HG03135 (cell line): ENCODE measurements around the gene ATRN.

Experiments
- ATAC-seq: cut with Tn5 transposase; IDR thresholded peaks from one replicate; pipeline ENCODE4 v1.9.1; 2021; ENCODE audit warnings: mild to moderate bottlenecking, moderate library complexity; ENCODE audit not compliant: unreplicated experiment

Gene ATRN

DNA sequence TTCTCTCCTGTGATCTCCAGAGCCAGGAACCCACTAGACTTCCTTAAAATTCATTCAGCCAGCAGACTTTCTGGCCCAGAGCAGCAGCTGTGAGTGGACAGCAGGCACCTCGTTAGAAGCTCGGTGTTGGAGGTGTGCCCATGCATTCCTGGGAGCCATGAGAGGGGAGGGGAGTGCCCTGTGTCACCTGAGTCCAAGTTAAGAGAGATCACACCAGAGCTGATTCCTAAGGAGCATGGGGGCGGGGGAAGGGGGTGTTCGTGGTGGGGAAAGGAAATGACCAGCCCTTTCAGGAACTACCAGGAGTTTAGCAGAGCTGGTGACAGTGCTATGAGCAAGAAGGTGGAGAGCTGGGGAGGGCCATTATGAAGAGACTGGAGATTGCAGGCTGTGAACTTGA, 145.4 kb downstream of the ATRN start:
- no peak for ATAC-seq

DNA sequence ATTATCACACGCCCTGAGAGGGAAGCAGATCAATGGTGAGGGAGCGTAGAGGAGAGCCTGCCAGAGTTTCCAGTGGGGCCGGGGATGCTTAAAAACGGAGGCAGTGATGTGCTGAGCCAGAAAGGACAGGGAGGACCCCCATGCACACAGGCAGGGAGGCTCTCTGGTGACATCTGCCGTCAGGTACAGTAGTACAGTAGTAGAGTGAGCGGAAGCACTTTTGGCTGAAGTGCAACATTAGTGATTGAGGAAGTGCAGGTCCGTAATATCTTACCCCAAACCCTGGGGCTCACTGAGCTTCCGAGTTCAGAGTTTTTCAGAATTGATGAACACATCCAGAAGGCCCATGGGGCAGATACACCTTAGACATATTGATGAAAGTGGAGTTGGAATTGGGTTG, 150.3 kb downstream of the ATRN start:
- no peak for ATAC-seq

DNA sequence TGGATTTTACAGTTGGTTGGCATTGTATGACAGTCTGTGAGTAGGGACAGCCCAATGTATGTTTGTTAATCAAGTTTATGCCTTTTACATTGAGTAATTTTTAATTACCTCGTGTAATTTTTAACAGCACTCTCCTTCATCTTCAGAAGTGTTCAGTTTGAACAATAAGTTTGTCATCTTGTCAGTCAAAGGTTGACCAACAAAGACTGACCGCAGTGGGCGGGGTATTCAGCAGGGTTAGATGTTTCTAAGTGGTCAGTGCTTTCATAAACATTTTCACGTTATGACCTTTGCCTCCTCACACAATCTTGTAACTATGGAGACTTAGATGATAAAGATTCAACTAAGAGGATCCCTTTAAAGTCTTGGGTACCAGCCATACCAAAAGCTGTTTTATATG, 151.6 kb downstream of the ATRN start:
- no peak for ATAC-seq

DNA sequence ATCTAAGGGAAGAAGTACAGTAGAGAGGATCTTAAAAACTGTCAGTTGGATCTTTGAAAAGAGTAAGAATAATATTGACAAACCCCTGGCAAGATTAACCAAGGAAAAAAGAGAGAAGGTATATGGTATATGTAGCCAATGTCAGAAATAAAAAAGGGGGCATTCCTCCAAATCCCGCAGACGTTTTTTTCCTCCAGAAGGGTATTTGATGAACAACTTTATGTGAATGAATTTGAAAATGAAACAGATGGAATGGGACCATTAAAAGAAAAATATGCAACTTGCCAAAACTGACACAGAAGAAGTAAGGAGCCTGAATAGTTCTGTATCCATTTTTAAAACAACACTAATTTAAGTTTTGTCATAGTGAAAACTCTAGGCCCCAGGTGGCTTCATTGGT, 156.7 kb downstream of the ATRN start:
- no peak for ATAC-seq

DNA sequence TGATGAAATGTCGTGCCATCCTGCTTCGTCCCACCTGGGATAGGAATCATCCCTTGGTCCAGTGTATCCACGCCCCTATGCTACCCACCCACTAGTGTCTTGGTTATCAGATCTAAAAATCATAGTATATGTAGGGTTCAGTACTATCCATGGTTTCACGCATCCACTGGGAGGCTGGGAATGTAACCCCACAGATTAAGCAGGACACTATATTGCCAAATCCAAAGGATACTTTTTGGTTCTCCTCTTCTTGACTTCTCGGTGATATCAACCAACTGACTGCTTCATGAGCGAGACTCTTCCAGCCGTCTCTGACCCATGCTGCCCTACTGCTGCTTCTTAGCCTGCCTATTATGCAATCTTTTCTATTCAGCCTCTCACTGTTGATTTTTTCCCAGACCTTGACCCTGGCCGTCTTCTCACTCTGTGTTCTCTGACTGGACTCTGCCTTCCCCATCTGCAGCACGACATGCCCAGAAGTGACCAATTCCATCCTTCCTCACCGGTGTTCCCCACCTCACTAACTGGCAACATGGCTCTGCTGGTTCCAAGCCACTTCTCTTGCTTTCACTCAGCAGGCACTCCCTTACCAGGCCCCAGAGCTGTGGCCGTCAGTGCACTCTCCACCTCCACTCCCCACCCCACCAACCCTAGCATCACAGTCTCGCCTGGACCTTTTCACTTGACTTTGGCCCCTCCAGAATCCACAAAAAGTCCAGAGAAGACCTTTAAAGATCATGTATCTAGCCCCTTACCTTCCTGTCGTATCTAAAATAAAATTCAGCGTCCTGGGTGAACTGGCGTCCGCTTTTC, 157.9 kb downstream of the ATRN start:
- no peak for ATAC-seq

DNA sequence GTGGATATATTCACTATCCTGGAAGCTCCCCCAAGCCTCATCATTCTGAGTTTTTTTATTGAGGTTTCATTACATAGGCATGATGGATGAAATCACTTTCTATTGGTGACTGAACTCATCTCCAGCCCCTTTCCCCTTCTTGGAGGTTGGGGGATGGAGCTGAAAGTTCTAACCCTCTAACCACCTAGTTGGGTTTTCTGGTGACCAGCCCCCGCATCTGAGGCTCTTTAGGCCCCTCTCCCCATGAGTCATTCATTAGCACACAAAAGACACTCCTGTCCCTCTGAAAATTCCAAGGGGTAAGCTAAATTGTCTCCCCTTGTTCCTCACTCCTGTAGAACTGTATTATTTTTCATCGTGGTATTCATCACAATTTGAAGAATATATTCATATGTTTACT, 159.1 kb downstream of the ATRN start:
- ATAC-seq, result no peak

DNA sequence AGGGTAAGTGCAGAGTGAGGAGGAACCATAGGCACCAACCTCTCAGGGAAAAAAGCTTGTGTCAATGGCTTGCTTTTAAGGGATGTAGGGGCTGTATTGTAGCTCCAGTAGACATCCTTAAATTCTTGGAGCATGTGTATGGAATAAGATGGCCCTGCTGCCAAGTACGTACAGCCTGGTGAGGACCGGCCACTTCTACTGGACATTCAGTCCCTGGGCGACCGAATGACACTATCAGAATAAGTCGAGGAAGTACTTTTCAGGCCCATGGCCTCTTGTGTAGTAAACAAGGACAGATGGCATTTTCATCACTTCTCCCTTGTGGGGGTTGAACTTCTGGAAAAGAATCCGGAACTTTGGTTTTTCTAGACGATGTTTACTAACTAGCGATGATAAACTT, 159.6 kb downstream of the ATRN start:
- no peak for ATAC-seq

DNA sequence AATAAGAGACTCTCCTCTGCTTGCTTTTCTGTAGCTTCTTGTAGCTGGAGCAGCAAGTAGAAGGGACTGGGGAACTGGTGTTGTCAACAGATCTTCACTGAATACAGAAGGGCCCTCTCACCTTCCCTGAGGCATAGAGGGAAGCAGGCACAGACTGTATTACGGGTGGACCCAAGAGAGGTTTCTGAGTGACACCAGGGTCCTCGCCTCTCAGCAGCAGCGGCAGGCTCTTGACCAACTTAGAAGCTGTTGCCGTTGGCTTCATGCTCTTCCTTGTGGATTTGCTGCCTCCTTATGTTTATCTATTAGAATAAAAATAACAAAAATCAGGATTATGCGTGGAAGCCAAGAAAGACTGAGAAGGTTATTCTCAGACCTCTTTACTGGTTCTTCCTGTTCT, 160.7 kb downstream of the ATRN start:
- no peak for ATAC-seq

DNA sequence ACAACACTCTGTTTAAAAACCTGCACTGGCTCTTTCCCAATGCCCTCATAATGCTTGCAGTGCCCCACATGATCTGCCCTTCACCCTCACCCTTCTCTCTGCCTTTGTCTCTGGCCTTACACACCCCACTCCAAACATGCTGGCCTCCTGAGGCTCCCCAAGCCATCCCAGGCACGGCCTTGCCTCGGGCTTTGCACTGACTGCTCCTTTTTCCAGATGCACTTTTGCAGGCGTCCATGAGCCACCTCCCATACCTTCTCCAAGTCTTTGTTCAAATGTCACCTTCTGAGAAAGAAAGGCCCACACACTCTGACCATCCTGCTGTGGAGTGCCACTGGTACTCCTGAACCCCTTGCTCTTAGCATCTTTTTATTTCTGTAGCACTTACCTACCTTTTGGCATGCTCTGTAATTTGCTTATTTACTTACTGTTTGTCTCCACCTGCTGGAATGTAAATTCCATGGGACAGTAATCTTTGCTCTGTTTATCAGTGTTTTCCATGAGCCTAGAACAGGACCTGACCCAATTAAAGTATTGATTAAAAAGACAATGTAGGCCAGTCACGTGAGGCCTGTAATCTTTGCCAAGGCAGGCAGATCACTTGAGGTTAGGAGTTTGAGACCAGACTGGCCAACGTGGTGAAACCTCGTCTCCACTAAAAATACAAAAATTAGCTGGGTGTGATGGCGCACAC, 161.6 kb downstream of the ATRN start:
- ATAC-seq, result no peak

DNA sequence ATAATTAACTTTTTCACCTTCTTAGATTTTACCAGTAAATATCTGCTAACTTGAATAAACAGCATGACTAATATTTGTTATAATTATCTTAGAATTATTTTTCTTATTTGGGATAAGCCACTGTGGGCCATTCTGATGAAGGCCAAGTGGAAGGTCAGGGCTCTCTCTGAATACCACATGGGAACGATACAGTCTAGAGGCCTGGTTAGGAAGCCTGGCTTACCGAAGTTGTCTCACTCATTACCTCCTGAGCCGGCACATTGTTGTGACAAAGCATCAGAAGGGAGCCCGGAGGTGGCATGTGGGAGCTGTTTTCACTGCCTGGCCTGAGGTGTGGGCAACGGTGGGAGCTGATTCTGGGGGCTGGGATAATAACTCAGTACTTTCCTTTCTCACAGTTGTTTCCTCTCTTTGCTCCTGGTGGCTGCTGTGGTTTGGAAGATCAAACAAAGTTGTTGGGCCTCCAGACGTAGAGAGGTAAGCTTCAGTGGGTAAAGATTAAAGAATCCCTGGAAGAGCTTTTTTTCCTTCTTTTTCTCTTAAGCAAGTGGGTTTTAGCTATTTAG, 163.2 kb downstream of the ATRN start:
- no peak for ATAC-seq

DNA sequence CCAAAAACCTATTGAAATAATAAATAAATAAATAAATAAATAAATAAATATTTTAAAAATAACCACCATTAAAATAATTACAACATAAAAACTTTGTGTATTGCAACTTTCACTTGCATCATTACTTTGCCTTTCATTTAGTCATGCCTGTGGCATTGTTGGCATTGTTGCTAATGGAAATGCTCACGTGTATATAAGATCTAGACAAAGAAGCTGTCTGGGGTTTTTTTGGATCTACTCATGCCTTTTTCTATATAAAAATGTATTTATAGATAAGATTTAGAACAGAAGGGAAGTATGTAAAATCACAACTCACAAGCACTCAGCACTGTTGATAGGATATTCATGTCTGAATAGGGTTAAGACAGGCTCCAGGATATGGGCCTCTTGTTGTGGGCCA, 164.5 kb downstream of the ATRN start:
- ATAC-seq, result no peak

DNA sequence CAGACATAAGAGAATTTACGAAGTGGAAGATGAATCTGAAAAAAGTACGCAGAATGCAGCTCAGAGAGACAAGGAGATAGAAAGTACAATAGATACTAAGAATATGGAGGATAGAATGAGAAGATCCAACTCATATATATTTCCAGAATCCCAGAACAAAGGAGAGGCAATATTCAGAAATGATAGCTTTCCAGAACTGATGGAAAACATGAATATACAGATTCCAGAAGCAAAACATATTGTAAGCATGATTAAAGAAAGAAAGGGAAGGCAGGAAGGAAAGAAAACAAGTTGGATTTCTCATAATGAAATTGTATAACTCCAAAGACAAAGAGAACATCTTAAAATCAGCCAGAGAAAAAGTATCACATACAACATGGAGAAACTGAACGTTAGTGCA, 169.4 kb downstream of the ATRN start:
- no peak for ATAC-seq

DNA sequence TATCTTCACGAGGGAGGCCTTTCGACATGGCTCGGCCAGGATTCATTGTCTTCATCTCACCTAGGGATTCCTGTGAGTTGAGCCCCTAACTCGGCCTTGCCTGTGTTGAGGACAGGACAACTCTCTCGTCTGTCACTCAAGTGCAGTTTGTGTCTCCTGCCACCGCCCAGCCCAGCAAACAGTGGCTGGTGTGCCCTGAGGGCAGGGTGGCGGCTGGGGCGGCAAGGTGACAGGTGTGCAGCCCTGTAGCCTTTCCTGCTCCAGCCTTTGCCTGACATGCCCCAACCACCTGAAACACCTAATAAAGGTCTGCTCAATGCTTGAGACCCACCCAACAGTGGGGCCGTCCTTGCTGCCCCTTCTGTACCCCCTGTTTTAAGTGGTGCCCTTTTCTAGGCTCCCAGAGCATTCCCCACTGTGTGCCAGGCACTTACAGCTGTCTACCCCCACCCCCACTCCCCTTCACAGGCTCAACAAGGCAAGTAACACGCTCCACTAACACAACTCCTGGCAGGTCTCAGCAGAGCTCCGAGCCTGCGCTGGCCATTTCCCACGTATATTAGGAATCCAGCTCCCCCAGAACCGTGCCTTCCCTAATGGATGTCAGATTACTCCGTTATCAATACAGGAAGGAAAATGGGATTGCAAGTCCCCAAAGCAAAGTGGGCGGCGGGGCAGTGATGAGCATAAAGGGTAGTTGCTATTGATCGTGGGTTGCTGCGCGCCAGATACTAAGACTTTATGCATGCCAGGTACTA, 174.7 kb downstream of the ATRN start:
- ATAC-seq, result no peak

DNA sequence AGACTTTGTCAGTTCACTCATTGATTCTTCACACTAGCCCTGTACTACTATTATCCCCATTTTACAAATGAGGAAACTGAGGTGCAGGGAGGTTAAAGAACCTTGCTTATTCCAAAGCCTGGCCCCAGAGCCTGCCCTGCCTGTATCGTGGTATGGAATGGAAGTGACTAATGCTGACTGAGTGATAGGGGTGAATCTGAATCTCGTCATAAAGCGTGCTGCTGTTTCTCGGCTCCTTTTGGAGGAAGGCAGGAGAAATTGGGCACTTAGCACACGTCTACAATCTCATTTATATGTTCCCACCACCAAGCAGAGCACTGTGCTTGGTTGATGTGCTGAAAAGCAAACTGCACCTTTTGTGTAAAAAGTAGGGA, 175.2 kb downstream of the ATRN start:
- ATAC-seq, result no peak

DNA sequence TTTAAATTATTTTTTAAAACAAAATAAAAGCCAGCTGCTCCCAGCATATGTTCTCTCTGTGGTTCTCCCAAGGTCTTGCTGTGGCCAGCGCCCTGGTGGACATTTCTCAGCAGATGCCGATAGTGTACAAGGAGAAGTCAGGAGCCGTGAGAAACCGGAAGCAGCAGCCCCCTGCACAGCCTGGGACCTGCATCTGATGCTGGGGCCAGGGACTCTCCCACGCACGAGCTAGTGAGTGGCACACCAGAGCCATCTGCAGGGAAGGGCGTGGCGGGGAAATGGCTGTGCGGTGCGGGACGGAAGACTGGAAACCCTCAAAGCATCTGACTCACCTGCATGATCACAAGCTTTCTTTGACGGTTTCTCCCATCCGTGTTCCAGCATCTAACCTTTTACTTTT, 175.8 kb downstream of the ATRN start:
- ATAC-seq, result no peak

DNA sequence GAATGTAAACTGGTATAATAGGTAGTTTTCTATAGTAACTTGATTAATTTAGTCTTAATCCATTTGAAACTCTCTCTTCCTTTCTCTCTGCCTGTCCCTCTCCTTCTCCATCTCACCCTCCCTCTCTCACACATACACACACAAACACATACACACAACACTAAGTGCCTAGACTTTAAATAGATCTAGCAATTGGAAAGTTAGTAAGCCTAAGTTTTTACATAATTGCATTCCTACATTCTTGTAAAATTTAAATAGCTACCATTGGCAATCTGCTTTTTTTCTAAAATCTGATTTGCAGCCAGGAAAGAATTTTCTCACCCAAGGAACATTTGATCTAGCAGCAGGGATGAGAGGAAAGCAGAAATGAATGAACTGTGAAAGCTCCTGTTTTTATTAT, 176.7 kb downstream of the ATRN start:
- no peak for ATAC-seq

DNA sequence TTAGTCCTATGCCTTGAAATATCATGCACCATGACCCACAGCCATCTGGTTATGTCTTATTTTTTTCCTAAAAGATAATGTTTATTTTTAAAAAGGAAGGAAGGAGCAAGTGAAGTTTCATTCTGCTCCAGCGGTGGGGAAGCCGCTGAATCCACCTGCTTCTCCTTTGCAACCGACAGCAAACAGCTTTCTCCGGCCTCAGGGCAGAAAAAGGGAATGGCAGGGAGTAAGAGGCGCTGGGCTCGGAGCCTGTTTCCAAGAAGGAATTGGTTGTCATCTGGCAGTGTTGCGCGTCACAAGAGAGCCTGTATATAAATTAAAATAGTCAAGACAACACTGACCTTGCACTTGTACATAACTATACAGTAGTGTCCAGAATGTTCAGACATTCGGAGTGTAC, 178.1 kb downstream of the ATRN start:
- no peak for ATAC-seq

DNA sequence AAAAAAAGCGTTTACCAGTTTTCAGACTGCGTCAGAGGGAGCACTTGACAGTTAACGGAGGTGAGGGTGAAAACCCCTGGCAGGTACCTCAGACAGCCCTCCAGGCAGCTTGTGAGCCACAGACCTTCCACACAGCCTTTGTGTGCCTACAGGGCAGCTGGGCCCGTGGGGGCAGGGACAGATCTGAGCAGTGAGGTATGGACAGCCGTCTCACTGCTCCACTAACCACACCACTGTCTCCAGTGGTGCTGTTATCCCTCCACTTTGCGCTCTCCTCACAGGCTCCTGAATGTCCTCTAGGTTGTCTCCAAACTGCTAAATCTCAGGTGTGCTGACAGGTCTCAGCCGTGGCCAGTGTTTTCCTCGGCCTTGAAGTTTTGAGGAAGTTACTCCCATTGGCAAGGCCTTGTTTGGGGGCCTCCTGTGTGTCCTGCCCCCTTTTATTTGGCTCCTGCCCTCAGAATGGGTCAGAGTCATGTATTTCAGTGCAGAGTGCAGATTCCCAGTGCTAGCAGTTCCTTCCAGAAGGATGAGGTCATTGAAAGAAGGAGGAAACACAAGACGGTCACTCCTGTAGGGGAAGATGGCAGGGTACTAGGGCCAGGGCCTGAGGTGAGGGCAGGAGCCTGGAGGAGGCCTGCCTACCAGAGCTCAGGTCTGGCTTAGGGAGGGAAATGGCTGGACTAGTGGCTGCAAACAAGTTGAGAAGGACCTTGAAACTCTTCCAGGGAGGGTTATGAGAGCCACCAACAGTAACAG, 180.6 kb downstream of the ATRN start:
- no peak for ATAC-seq

DNA sequence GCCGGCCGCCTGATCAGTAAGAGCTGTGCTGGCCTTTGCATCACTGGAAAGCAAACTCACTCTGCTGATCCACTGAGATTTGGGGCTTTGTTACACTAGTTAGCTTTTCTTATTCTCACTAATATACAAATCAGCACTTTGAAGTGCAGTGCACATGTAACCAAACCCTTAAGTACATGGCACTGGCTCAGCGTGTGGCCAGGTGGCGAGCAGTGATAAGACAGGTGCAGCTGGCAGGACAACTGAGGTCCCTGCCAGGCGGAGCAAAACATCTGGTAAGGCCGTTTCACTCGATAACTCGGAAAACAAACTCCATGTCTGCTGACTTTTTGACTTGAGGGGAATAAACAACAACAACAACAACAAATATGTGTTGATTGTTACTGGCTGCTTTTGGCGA, 181.4 kb downstream of the ATRN start:
- no peak for ATAC-seq

DNA sequence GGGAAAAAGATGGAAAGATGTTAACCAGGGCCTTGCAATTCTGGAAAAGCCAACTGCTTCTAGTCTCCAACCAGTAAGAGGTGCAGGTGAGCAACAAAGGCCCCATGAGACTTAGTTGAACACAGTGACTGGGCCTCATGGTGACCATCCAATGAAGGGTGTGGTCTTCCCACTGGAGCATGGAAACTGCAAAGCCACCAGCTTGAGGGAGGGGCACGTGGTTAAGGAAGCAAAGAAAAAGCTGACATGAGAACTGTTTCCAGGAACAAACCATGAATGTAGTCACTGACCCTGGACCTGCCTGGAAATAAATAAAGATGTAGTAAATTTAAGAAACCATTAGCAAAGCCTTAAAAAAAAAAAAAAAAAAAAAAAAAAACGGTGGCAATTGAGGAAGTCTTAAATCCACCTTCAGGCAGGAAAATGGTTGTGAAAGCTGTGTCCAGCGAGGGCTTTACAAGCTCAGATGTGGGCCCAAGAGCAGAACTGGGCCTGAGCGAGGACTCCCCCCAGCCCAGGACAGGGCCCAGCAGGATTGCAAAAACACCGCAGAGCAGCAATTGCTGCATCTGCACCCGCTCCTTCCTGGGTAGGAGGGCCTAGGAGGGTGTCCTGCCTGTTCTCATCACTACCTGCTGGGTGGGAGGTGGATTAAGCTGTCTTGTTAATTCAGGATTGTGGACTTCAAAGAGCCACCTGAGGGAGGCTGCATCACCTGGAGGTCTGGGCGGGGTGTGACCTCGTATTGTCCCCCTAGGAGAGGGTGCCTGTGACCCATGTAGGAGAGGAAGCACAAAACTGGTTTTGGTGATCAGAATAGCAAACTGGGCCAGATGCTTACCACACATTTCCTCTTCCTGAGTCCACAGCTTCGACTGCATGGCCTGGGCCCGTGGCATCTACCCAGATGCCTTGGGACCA, 182.1 kb downstream of the ATRN start:
- no peak for ATAC-seq
